ENCODE results near the gene ADRM1.

Gene ADRM1

GRCh38 chr20:62300319-62300718 is 2.5 kb upstream of the ADRM1 start:
- TF ChIP-seq NFIC (IDR thresholded peaks at IDR 0.05) (no peak), CREB1 (IDR thresholded peaks at IDR 0.05; ENCODE audit: low read depth) (no peak), TAF1 (IDR thresholded peaks at IDR 0.05; ENCODE audit: low read depth) (no peak), FOXM1 (IDR thresholded peaks at IDR 0.05; ENCODE audit: borderline replicate concordance, low read depth) (no peak), RAD21 (IDR thresholded peaks at IDR 0.05; ENCODE audit: low read depth) (no peak), ZBTB7A (IDR thresholded peaks at IDR 0.05; ENCODE audit: low read depth) (no peak), TCF12 (IDR thresholded peaks at IDR 0.05; ENCODE audit: low read depth) (no peak), YY1 (IDR thresholded peaks at IDR 0.05; ENCODE audit: low read depth) (no peak), MAX (IDR thresholded peaks at IDR 0.05) (no peak), CEBPB (IDR thresholded peaks at IDR 0.05) (no peak), EP300 (IDR thresholded peaks at IDR 0.05; ENCODE audit: borderline replicate concordance) (no peak), TEAD4 (IDR thresholded peaks at IDR 0.05) (no peak), USF1 (IDR thresholded peaks at IDR 0.05) (no peak), REST (IDR thresholded peaks at IDR 0.05; ENCODE audit: low read depth) (no peak), EGR1 (IDR thresholded peaks at IDR 0.05) (no peak)

- TF ChIP-seq REST (IDR thresholded peaks at IDR 0.05; ENCODE audit: low read depth): no peak
Observed at GRCh38 chr20:62301111-62301668, 1.6 kb upstream of the ADRM1 start.

GRCh38 chr20:62301773-62302340 is 940 bp upstream of the ADRM1 start:
- TF ChIP-seq CEBPB (IDR thresholded peaks at IDR 0.05): peak; percentile 72
- TF ChIP-seq RAD21 (IDR thresholded peaks at IDR 0.05; ENCODE audit: low read depth): peak; percentile 56; the same call in 1 of the 2 replicates
- TF ChIP-seq TEAD4 (IDR thresholded peaks at IDR 0.05): no peak

GRCh38 chr20:62303062-62303339 is 204 bp downstream of the ADRM1 start:
- TF ChIP-seq USF1 (IDR thresholded peaks at IDR 0.05): no peak
- TF ChIP-seq MAX (IDR thresholded peaks at IDR 0.05): no peak
- no peak for TF ChIP-seq NFIC (IDR thresholded peaks at IDR 0.05)
- TF ChIP-seq RAD21 (IDR thresholded peaks at IDR 0.05; ENCODE audit: low read depth): no peak
- no peak for TF ChIP-seq FOXM1 (IDR thresholded peaks at IDR 0.05; ENCODE audit: borderline replicate concordance, low read depth)
- no peak for TF ChIP-seq TCF12 (IDR thresholded peaks at IDR 0.05; ENCODE audit: low read depth)
- no peak for TF ChIP-seq EP300 (IDR thresholded peaks at IDR 0.05; ENCODE audit: borderline replicate concordance)

- no peak; the same call in 1 of the 2 replicates for TF ChIP-seq EP300 (IDR thresholded peaks at IDR 0.05; ENCODE audit: borderline replicate concordance)
- TF ChIP-seq ZBTB7A (IDR thresholded peaks at IDR 0.05; ENCODE audit: low read depth): no peak
- 0 out of 2 replicates have a peak, but pooled peaks have one; percentile 4 for TF ChIP-seq MAX (IDR thresholded peaks at IDR 0.05)
- TF ChIP-seq EGR1 (IDR thresholded peaks at IDR 0.05): no peak
- TF ChIP-seq REST (IDR thresholded peaks at IDR 0.05; ENCODE audit: low read depth): no peak
- no peak for TF ChIP-seq NFIC (IDR thresholded peaks at IDR 0.05)
- TF ChIP-seq TCF12 (IDR thresholded peaks at IDR 0.05; ENCODE audit: low read depth): peak; percentile 22; the same call in 1 of the 2 replicates
- no peak for TF ChIP-seq CEBPB (IDR thresholded peaks at IDR 0.05)
Observed at GRCh38 chr20:62303340-62304226, 786 bp downstream of the ADRM1 start.
